Ovary (tissue), 9 donors: ENCODE data around the gene LIAS. TPM values are rescaled to one million over a fixed set of nuclear protein-coding genes. Genes with fewer than 3 reads are reported as not detected.

Experiments used
- DNase-seq, 5 donors: peaks; one replicate each; pipeline ENCODE4 v3.0.0-alpha.2; 2019 to 2020
- H3K27ac ChIP-seq, 2 donors: fragments of 200-600 bp; one replicate each; pipeline versions ENCODE4 v1.5.1 to v1.8.0; 2019 to 2022
- H3K27me3 ChIP-seq: fragments of 200-600 bp; one replicate; pipeline ENCODE4 v1.8.0; 2022
- H3K36me3 ChIP-seq: fragments of 200-600 bp; sonication (generic); one replicate; pipeline ENCODE4 v1.5.1; 2019
- H3K4me1 ChIP-seq: one replicate; pipeline ENCODE4 v1.8.1; 2013; ENCODE audit warnings: mild to moderate bottlenecking, moderate library complexity; ENCODE audit not compliant: insufficient read depth
- H3K4me3 ChIP-seq: fragments of 200-600 bp; sonication (generic); one replicate; pipeline ENCODE4 v1.5.1; 2017
- H3K9me3 ChIP-seq, 2 donors: fragments of 200-600 bp in 1 of 2; sonication (generic) in 1 of 2; one replicate each; pipeline versions ENCODE4 v1.5.1 to v1.8.1; 2013 to 2019; ENCODE audit warnings: mild to moderate bottlenecking in 1 of 2, moderate library complexity in 1 of 2
- CTCF ChIP-seq, 3 donors: fragments of 450-650 bp in 2 of 3; fragments of 200-600 bp in 1 of 3; IDR thresholded peaks; one replicate each; pipeline versions ENCODE4 v1.5.1 to v1.8.0; 2016 to 2022; ENCODE audit warnings: antibody characterized with exemption in 3 of 3, mild to moderate bottlenecking in 1 of 3
- EP300 ChIP-seq: sonication (generic); formaldehyde crosslinking; IDR thresholded peaks from one replicate; pipeline ENCODE4 v1.6.1; 2017; ENCODE audit warnings: antibody characterized with exemption
- POLR2A ChIP-seq: fragments of 450-650 bp; IDR thresholded peaks from one replicate; pipeline ENCODE4 v1.6.1; 2017; ENCODE audit warnings: antibody characterized with exemption, mild to moderate bottlenecking, moderate library complexity
- WGBS, 3 donors: extraction: QIAGEN DNeasy Blood & Tissue Kit in 1 of 3; methylation state at CpG; one replicate each; pipeline versions ENCODE4 v1.1.5 to v1.1.7; 2013 to 2017; 5-methylcytosine and 5-hydroxymethylcytosine counted together
- intact Hi-C, 4 donors: fragments of 100-400 bp; cut with DNase I; formaldehyde crosslinking; loops; one replicate each; pipeline versions ENCODE4 v1.11.0 to v1.15.1; 2022 to 2023
- polyA plus RNA-seq, 2 donors: library from polyadenylated mRNA; stranded (reverse); fragments of 200-250 nt in 1 of 2; fragments of 350-450 nt in 1 of 2; fragmentation: Illumina TruSeq in 1 of 2; extraction: RNeasy Lipid Tissue Mini Kit (QIAGEN cat#74804) in 1 of 2; gene quantifications; one replicate each; pipeline ENCODE4 v1.2.3, GENCODE V29; 2013 to 2014
- total RNA-seq, 7 donors: library from RNA; depleted of rRNA in 2 of 7; stranded (reverse); fragments of >200 nt in 2 of 7; fragmentation: NEBNext Ultra II Directional in 3 of 7; extraction: Animal tissue kit (Norgen Biotek cat#: 25700) in 3 of 7; gene quantifications; one replicate each; pipeline versions ENCODE4 v1.1.0 to v1.2.4, GENCODE V29; 2016 to 2023
- donor health status: DM: no; HTN: no; CAD: no; lungs with moderate emphysema.
- donor health status: DM: no; HTN: no; CAD: no.
- donor health status: Bipolar disorder and iron deficiency.
- donor health status: DM: yes; HTN: yes; CAD: no.
- donor health status: DM: no; HTN: no; CAD: no.
- donor health status: DM: yes; HTN: yes; CAD: no.

LIAS gene
- total and polyA plus RNA-seq, 9 donors, result 12.7 to 32.4 (median 17.5) TPM

DNA sequence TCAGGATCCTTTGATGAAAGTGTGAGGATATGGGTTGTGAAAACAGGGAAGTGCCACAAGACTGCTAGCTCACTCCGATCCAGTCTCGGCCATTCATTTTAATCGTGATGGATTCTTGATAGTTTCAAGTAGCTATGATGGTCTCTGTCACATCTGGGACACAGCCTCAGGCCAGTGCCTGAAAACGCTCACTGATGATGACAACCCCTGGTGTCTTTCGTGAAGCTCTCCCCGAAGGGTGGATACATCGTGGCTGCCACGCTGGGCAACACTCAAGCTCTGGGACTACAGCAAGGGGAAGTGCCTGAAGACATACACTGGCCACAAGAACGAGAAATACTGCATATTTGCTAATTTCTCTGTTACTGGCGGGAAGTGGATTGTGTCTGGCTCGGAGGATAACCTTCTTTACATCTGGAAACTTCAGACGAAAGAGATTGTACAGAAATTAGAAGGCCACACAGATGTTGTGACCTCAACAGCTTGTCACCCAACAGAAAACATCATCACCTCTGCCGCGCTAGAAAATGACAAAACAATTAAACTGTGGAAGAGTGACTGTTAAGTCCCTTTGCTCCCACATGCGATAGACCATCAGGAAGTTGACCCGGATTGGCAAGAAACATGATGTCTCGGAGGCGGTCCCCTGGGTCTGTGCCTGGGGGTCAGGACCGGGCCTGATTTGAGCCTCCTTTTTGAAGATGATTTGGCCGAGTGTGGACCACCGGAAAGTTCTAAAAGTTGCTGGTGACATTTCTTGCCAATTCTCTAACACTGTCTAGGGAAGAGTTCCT lies 22.2 kb downstream of the LIAS start:
- no peak for DNase-seq
- Histone ChIP-seq H3K27me3 (no peaks in the 10 kb centered on the region), H3K4me3 (no peak overlapping the region), H3K36me3 (no peaks in the 10 kb centered on the region), H3K27ac (no peak overlapping the region), H3K4me1 (no peaks in the 10 kb centered on the region), H3K9me3 (no peaks in the 10 kb centered on the region)
- 87 to 91% (median 91%) methylated on average over 21 of the region's 21 CpGs for WGBS, 3 donors
- intact Hi-C loops, result no loop called here
- no peak for TF ChIP-seq EP300
- TF ChIP-seq POLR2A, result no peak
- no peak for TF ChIP-seq CTCF (IDR thresholded peaks at IDR 0.05)

GRCh38 chr4:39484582-39485272 lies 25.9 kb downstream of the LIAS start:
- intact Hi-C loops, result no loop called here
- no peak overlapping the region for H3K4me3 ChIP-seq
- H3K9me3 ChIP-seq, result no peaks in the 10 kb centered on the region
- no peaks in the 10 kb centered on the region for H3K4me1 ChIP-seq
- DNase-seq, result no peak
- no peak overlapping the region for H3K27ac ChIP-seq
- H3K27me3 ChIP-seq, result no peaks in the 10 kb centered on the region
- WGBS, 3 donors, result 64 to 71% (median 64%) methylated on average over 6 of the region's 6 CpGs
- no peaks in the 10 kb centered on the region for H3K36me3 ChIP-seq
- no peak for TF ChIP-seq POLR2A
- no peak for TF ChIP-seq CTCF (IDR thresholded peaks at IDR 0.05)
- no peak for TF ChIP-seq EP300

DNA sequence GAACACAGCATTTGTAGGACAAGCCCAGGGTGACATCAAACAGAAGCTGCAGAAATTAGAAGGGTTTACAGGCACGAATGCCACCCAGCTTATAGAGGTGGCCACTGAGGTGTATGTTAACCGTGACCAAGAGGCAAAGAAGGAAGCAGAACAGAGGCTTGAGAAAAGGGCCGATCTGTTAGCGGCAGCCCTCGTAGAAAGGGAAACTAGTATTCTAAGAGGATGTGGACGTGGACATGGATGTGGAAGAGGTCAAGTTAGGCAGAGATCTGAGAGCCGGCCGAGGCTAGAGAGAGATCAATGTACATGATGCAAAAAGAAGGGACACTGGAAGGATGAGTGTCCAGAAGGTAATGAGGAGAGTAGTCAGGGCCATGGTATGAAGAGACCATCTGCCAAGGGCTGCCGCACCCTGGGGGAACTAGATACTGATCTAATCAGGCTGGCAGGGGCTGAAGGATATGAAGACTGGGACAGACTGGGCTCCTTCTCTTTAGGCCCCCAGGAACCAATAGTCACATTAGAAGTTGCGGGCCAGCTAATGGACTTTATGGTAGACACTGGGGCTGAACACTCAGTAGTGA lies 27.5 kb downstream of the LIAS start:
- 87 to 91% (median 88%) methylated on average over 10 of the region's 10 CpGs for WGBS, 3 donors
- H3K27me3 ChIP-seq, result no peaks in the 10 kb centered on the region
- no peaks in the 10 kb centered on the region for H3K4me1 ChIP-seq
- DNase-seq, result no peak
- H3K9me3 ChIP-seq, result no peaks in the 10 kb centered on the region
- TF ChIP-seq EP300 (no peak), POLR2A (no peak), CTCF (IDR thresholded peaks at IDR 0.05) (no peak)
- no peak overlapping the region for H3K4me3 ChIP-seq
- intact Hi-C loops, result no loop called here
- no peak overlapping the region for H3K27ac ChIP-seq
- H3K36me3 ChIP-seq, result no peaks in the 10 kb centered on the region

DNA sequence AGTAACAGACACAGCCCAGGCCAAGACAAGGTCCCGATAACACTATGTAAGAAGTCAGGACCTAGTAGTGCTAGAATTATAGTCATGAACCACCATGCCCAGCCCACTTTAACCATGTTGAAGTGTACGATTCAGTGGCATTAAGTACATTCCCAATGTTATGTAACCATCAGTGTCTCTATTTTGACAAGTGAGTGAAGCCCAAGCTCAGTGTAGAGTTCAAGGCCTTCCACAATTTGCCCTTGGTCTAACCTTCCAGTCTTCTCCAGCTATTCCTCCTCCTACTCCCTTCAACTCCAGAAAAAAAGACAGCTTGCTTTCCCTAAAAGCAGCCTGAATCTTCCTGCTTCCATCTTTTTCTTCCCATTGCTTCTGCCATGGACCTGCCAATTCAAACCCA lies 31.5 kb downstream of the LIAS start:
- Histone ChIP-seq H3K27ac (no peak overlapping the region), H3K4me3 (no peak overlapping the region), H3K4me1 (no peaks in the 10 kb centered on the region), H3K27me3 (no peaks in the 10 kb centered on the region), H3K9me3 (no peaks in the 10 kb centered on the region), H3K36me3 (no peaks in the 10 kb centered on the region)
- intact Hi-C loops, result no loop called here
- WGBS, 3 donors, result 73 to 87% (median 76%) methylated on average over 2 of the region's 2 CpGs
- DNase-seq, result no peak
- TF ChIP-seq EP300 (no peak), POLR2A (no peak), CTCF (IDR thresholded peaks at IDR 0.05) (no peak)
